ENCODE measurements around the gene RANGAP1. TPM values are rescaled to one million over a fixed set of nuclear protein-coding genes. Genes with fewer than 3 reads are reported as not detected.

RANGAP1 gene
- total and polyA plus RNA-seq, 7 experiments from 2014 or later = 22.8 to 122 (median 66.5) TPM

DNA sequence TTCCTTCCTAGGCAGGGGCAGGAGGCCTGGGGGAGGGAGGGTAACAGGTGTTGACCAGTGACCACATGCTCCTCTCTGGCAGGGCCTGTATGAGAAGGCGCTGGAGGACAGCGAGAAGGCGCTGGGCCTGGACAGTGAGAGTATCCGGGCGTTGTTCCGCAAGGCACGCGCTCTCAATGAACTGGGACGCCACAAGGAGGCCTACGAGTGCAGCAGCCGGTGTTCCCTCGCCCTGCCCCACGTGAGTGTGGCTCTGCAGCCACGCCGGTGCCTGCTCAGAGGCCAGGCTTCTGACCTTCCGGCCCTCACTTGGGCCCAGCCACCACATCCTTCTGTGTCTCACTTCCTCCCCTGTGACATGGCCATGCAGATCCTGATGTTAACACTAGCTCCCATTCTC is 41.1 kb upstream of the RANGAP1 start:
- ChIA-PET POLR2A (no interaction called here), CTCF (interaction anchor here (0.7 kb wide), 1 partner anchor 514 kb away, joined by 3 read pairs; no protein-coding TSS in a partner anchor)
- intact Hi-C loops (cut with micrococcal nuclease) = no loop called here
- peak overlapping the region in 1 of 9 donors; percentile 53 for H3K27ac Mint-ChIP-seq
- peaks cover 5 to 26% (median 15%) of the 10 kb centered on the region in 5 donors for H3K36me3 Mint-ChIP-seq
- Histone ChIP-seq H3K36me3 (ENCODE audit: control insufficient read depth in 2 of 3, insufficient read depth in 3 of 3, low read length in 3 of 3) (peaks cover 12 to 83% (median 20%) of the 10 kb centered on the region in 3 experiments), H3K27ac (ENCODE audit: low read depth, low read length) (no peak overlapping the region), H3K4me1 (ENCODE audit: control insufficient read depth in 2 of 2, insufficient read depth in 2 of 2, low read length in 2 of 2) (no peaks in the 10 kb centered on the region), H3K9me3 (ENCODE audit: control insufficient read depth in 2 of 3, low read length in 3 of 3) (no peaks in the 10 kb centered on the region), H3K4me3 (ENCODE audit: low read length) (no peak overlapping the region), H3K27me3 (ENCODE audit: control insufficient read depth in 2 of 2, insufficient read depth in 2 of 2, low read length in 2 of 2) (no peaks in the 10 kb centered on the region)
- no peak overlapping the region for H3K4me3 Mint-ChIP-seq
- H3K9me3 Mint-ChIP-seq = no peaks in the 10 kb centered on the region
- H3K27me3 Mint-ChIP-seq = no peaks in the 10 kb centered on the region
- DNase-seq (no peak), ATAC-seq (no peak)
- peaks cover 0 to 4% (median 0%) of the 10 kb centered on the region in 7 donors for H3K4me1 Mint-ChIP-seq

DNA sequence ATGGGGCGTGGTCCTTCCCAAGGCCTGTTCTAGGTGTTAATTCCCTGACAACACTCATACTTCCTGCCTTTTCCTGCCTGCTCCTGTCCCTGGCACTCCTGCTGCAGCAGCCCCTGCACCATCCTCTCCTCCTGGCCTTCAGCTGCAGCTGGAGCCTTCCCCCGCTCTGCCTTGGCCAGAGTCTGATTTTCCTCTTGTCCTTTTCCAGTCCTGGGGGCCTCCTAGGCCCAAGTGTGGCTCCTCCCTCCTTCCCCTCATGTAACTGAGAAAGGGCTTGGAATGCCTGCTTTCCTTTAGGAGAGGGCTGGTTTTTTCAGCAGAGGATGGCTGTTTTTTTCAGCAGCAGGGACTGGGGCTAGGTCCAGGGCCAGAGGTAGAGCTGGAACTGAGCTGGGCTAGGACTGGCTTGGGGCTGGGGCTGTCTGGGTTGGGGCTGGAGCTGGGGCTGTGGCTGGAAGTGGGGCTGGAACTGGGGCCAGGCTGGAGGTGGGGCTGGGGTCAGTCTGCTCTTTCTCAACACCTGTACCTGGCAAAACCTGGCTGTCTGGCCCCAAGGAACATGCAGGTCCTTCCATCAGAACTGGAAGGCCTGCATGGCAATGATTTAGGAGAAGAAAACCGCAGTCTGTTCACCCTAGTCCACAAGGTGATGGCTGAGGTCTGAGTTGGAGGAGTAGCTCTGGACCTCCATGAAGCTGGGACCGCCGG is 39.0 kb upstream of the RANGAP1 start:
- ChIA-PET CTCF (no interaction called here), POLR2A (no interaction called here)
- peaks cover 0 to 4% (median 0%) of the 10 kb centered on the region in 7 donors for H3K4me1 Mint-ChIP-seq

DNA sequence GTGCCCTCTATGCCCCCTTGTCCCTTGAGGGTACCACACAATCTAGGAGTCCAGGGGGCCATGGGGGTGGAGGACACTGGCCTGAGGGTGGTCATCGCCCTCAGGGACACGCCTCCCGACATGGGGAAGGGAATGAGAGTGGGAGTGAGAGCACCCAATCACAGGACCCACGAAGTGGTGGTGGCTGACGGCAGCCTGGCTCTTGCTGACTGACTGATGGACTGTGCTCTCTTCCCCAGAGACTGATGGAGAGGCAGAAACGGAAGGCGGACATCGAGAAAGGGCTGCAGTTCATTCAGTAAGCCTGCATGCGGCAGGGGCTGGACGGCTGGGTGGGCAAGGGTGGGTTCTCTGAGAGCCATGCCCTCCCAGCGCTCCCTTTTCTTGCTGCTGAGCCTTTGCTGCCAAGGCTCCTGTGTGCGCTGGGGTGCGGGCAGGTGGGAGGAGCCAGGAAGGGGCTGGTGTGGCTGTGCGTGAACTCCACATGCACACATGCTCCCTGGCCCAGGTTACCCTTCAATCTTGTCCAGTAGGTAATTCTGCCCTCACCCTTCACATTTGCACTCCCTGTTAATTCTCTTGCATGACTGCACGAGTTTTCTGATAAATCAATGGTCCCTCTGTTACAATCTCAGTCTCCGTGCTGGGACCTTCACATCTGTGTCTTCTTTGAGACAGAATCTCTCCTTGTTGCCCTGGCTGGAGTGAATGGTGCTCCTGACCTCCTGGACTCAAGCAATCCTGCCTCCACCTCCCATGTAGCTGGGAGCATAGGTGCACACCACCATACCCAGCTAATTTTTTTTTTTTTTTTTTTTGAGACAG is 34.6 kb upstream of the RANGAP1 start:
- Histone ChIP-seq H3K4me3 (ENCODE audit: low read length) (no peak overlapping the region), H3K4me1 (ENCODE audit: control insufficient read depth in 2 of 2, insufficient read depth in 2 of 2, low read length in 2 of 2) (no peaks in the 10 kb centered on the region), H3K27ac (ENCODE audit: low read depth, low read length) (no peak overlapping the region), H3K36me3 (ENCODE audit: control insufficient read depth in 2 of 3, insufficient read depth in 3 of 3, low read length in 3 of 3) (peaks cover 0 to 51% (median 7%) of the 10 kb centered on the region in 3 experiments), H3K27me3 (ENCODE audit: control insufficient read depth in 2 of 2, insufficient read depth in 2 of 2, low read length in 2 of 2) (no peaks in the 10 kb centered on the region), H3K9me3 (ENCODE audit: control insufficient read depth in 2 of 3, low read length in 3 of 3) (no peaks in the 10 kb centered on the region)
- ChIA-PET CTCF (no interaction called here), POLR2A (no interaction called here)
- Mint-ChIP-seq H3K4me3 (no peak overlapping the region), H3K36me3 (peaks cover 5 to 18% (median 12%) of the 10 kb centered on the region in 5 donors), H3K27ac (peak overlapping the region in 2 of 9 donors; percentile 60 to 77), H3K27me3 (no peaks in the 10 kb centered on the region), H3K9me3 (no peaks in the 10 kb centered on the region), H3K4me1 (peaks cover 0 to 8% (median 5%) of the 10 kb centered on the region in 7 donors)
- intact Hi-C loops (cut with micrococcal nuclease) = no loop called here
- no peak for DNase-seq
- ATAC-seq = no peak

More for the DNA sequence above, 39.0 kb upstream of the RANGAP1 start:
- ATAC-seq (no peak), DNase-seq (no peak)
- Mint-ChIP-seq H3K36me3 (peaks cover 5 to 35% (median 20%) of the 10 kb centered on the region in 5 donors), H3K27me3 (no peaks in the 10 kb centered on the region), H3K9me3 (no peaks in the 10 kb centered on the region), H3K27ac (peak overlapping the region in 4 of 9 donors; percentile 16 to 51 (median 35)), H3K4me3 (no peak overlapping the region)
- H3K27ac ChIP-seq (ENCODE audit: low read depth, low read length) = no peak overlapping the region
- H3K36me3 ChIP-seq (ENCODE audit: control insufficient read depth in 2 of 3, insufficient read depth in 3 of 3, low read length in 3 of 3) = peaks cover 12 to 81% (median 18%) of the 10 kb centered on the region in 3 experiments
- no peaks in the 10 kb centered on the region for H3K9me3 ChIP-seq (ENCODE audit: control insufficient read depth in 2 of 3, low read length in 3 of 3)
- no peaks in the 10 kb centered on the region for H3K4me1 ChIP-seq (ENCODE audit: control insufficient read depth in 2 of 2, insufficient read depth in 2 of 2, low read length in 2 of 2)
- intact Hi-C loops (cut with micrococcal nuclease) = no loop called here
- no peak overlapping the region for H3K4me3 ChIP-seq (ENCODE audit: low read length)
- no peaks in the 10 kb centered on the region for H3K27me3 ChIP-seq (ENCODE audit: control insufficient read depth in 2 of 2, insufficient read depth in 2 of 2, low read length in 2 of 2)

DNA sequence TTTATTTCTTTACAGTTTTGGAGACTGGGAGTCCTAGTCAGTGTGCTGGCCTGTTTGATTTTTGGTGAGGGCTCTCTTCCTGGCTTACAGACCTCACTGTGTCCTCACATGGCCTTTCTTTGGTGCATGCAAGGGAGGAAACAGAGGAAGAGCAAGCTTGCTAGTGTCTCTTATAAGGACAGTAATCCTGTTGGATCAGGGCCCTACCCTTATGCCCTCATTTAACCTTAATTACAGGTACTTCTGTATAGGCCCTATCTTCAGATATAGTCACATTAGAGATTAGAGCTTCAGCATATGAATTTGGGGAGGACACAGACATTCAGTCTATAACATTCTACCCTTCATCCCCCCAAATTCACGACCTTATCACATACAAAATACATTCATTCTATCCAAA is 29.6 kb upstream of the RANGAP1 start:
- H3K4me1 ChIP-seq (ENCODE audit: control insufficient read depth in 2 of 2, insufficient read depth in 2 of 2, low read length in 2 of 2) = no peaks in the 10 kb centered on the region
- CTCF ChIA-PET = no interaction called here
- no peak overlapping the region for H3K4me3 Mint-ChIP-seq
- H3K9me3 ChIP-seq (ENCODE audit: control insufficient read depth in 2 of 3, low read length in 3 of 3) = no peaks in the 10 kb centered on the region
- H3K36me3 Mint-ChIP-seq = peaks cover 0 to 6% (median 3%) of the 10 kb centered on the region in 5 donors
- H3K4me3 ChIP-seq (ENCODE audit: low read length) = no peak overlapping the region
- POLR2A ChIA-PET = interaction anchor here (0.6 kb wide), 1 partner anchor 11 kb away, joined by 8 read pairs; no protein-coding TSS in a partner anchor
- H3K27me3 ChIP-seq (ENCODE audit: control insufficient read depth in 2 of 2, insufficient read depth in 2 of 2, low read length in 2 of 2) = no peaks in the 10 kb centered on the region
- H3K27me3 Mint-ChIP-seq = no peaks in the 10 kb centered on the region
- H3K9me3 Mint-ChIP-seq = no peaks in the 10 kb centered on the region
- DNase-seq (no peak), ATAC-seq (no peak)
- H3K36me3 ChIP-seq (ENCODE audit: control insufficient read depth in 2 of 3, insufficient read depth in 3 of 3, low read length in 3 of 3) = peaks cover 0 to 17% (median 0%) of the 10 kb centered on the region in 3 experiments
- H3K4me1 Mint-ChIP-seq = peaks cover 10 to 17% (median 13%) of the 10 kb centered on the region in 7 donors
- H3K27ac ChIP-seq (ENCODE audit: low read depth, low read length) = no peak overlapping the region
- intact Hi-C loops (cut with micrococcal nuclease) = no loop called here
- no peak overlapping the region for H3K27ac Mint-ChIP-seq

DNA sequence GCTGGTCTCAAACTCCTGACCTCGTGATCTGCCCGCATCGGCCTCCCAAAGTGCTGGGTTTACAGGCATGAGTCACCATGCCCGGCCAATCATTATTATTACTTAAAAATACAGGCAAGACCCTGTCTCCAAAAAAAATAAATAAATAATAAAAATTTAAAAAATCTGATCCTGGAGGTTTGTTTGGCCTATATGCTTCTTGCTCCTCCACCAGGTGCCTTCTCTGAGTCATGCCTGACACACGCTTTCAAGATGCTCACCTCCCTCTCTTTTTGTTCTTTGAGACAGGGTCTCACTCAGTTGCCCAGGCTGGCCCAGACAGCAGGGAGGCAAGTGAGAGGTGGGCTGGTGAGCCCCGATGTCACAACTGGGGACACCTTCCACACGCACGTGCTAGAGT is 28.8 kb upstream of the RANGAP1 start:
- Histone ChIP-seq H3K4me1 (ENCODE audit: control insufficient read depth in 2 of 2, insufficient read depth in 2 of 2, low read length in 2 of 2) (no peaks in the 10 kb centered on the region), H3K36me3 (ENCODE audit: control insufficient read depth in 2 of 3, insufficient read depth in 3 of 3, low read length in 3 of 3) (peaks cover 0 to 13% (median 0%) of the 10 kb centered on the region in 3 experiments), H3K27me3 (ENCODE audit: control insufficient read depth in 2 of 2, insufficient read depth in 2 of 2, low read length in 2 of 2) (no peaks in the 10 kb centered on the region), H3K27ac (ENCODE audit: low read depth, low read length) (no peak overlapping the region), H3K9me3 (ENCODE audit: control insufficient read depth in 2 of 3, low read length in 3 of 3) (no peaks in the 10 kb centered on the region), H3K4me3 (ENCODE audit: low read length) (no peak overlapping the region)
- Mint-ChIP-seq H3K4me3 (no peak overlapping the region), H3K4me1 (peaks cover 10 to 17% (median 14%) of the 10 kb centered on the region in 7 donors), H3K9me3 (no peaks in the 10 kb centered on the region), H3K27me3 (no peaks in the 10 kb centered on the region), H3K27ac (no peak overlapping the region), H3K36me3 (peaks cover 0 to 5% (median 0%) of the 10 kb centered on the region in 5 donors)
- intact Hi-C loops (cut with micrococcal nuclease) = no loop called here
- DNase-seq = no peak
- CTCF ChIA-PET = no interaction called here
- no peak for ATAC-seq
- POLR2A ChIA-PET = no interaction called here

DNA sequence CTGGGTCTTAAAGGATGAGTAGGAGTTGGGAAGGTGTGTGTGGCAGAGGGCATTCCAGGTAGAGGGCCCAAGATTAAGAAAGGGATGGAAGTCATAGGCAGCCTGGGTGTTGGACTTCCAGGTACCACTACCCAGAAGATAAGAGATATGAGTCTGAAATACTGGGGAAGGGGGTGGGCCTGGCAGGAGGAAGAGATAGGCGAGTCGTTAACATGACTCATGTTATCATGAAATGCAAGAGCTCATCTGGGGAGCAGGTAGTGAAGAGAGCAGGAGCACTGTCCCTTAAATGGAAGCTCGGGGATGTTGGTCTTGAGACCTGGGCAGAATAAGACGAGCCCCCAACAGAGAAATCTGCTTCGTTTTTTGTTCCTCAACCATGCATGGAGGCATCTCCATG is 25.5 kb upstream of the RANGAP1 start:
- peaks cover 0 to 8% of the 10 kb centered on the region in 2 donors for H3K4me1 ChIP-seq (ENCODE audit: control insufficient read depth in 2 of 2, insufficient read depth in 2 of 2, low read length in 2 of 2)
- intact Hi-C loops (cut with micrococcal nuclease) = no loop called here
- H3K27ac ChIP-seq (ENCODE audit: low read depth, low read length) = no peak overlapping the region
- POLR2A ChIA-PET = interaction anchor here (1.7 to 1.8 kb wide), 2 partner anchors 10 to 25 kb away, joined by 3 to 6 read pairs; partner anchors contain the start of genes RANGAP1 and ZC3H7B
- Mint-ChIP-seq H3K9me3 (no peaks in the 10 kb centered on the region), H3K27ac (peak overlapping the region in 3 of 9 donors; percentile 6 to 87 (median 16)), H3K36me3 (peaks cover 0 to 8% (median 7%) of the 10 kb centered on the region in 5 donors), H3K27me3 (no peaks in the 10 kb centered on the region), H3K4me3 (no peak overlapping the region), H3K4me1 (peaks cover 14 to 38% (median 28%) of the 10 kb centered on the region in 7 donors)
- H3K36me3 ChIP-seq (ENCODE audit: control insufficient read depth in 2 of 3, insufficient read depth in 3 of 3, low read length in 3 of 3) = peaks cover 0 to 21% (median 0%) of the 10 kb centered on the region in 3 experiments
- H3K27me3 ChIP-seq (ENCODE audit: control insufficient read depth in 2 of 2, insufficient read depth in 2 of 2, low read length in 2 of 2) = no peaks in the 10 kb centered on the region
- CTCF ChIA-PET = no interaction called here
- H3K9me3 ChIP-seq (ENCODE audit: control insufficient read depth in 2 of 3, low read length in 3 of 3) = no peaks in the 10 kb centered on the region
- no peak for DNase-seq
- H3K4me3 ChIP-seq (ENCODE audit: low read length) = no peak overlapping the region
- no peak for ATAC-seq

Data from naive thymus-derived CD4-positive, alpha-beta T cell (primary cell).